Measurements from ENCODE around the gene ERN2.

DNA sequence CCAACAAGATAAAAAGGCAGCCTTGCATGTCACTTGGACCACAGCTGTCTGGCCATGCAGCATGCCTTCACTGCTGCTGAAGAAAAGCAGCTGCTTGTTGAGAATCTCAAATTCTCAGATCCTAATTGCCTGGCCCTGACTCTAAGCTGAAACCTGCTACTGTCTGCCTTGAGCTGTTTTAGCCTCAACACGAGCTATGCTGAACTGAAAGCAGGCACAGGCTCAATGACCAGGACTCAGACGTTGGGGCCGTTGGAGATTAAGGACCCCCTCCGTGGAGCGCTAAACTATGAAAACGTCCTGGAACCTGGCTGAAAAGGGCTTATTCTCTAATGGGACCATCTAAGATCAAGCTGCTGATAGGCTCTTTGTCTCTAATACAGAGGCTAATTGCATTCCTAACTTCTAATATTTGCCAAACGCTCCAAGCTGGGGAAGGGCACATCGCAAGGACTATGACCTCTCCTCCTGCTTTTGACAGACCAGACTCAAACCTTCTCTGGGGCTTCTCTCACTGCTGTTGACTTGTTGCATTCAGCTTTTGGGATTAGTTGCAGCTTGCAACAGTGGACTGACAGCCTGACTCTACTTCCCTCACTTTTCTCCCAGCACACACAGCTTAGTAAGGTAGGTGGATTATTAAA is 38.9 kb downstream of the ERN2 start:
- TF ChIP-seq, protein P1, sequence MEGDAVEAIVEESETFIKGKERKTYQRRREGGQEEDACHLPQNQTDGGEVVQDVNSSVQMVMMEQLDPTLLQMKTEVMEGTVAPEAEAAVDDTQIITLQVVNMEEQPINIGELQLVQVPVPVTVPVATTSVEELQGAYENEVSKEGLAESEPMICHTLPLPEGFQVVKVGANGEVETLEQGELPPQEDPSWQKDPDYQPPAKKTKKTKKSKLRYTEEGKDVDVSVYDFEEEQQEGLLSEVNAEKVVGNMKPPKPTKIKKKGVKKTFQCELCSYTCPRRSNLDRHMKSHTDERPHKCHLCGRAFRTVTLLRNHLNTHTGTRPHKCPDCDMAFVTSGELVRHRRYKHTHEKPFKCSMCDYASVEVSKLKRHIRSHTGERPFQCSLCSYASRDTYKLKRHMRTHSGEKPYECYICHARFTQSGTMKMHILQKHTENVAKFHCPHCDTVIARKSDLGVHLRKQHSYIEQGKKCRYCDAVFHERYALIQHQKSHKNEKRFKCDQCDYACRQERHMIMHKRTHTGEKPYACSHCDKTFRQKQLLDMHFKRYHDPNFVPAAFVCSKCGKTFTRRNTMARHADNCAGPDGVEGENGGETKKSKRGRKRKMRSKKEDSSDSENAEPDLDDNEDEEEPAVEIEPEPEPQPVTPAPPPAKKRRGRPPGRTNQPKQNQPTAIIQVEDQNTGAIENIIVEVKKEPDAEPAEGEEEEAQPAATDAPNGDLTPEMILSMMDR (IDR thresholded peaks at IDR 0.05) = no peak
- TF ChIP-seq POLR2A (IDR thresholded peaks at IDR 0.05) = no peak

Data from heart left ventricle (tissue), 13 donors.